Panc1 (cell line): ENCODE measurements around the gene DUSP1. TPM values are rescaled to one million over a fixed set of nuclear protein-coding genes. Genes with fewer than 3 reads are reported as not detected.

Source experiments
- ATAC-seq: fragments of 200-7000 bp; cut with Tn5 transposase; 2 replicates; pipeline ENCODE4 v1.9.1; 2020; ENCODE audit warnings: mild to moderate bottlenecking, moderate library complexity
- BruUV-seq: library from RNA; stranded (reverse); fragments of 400-500 nt; replicated peaks from 2 replicates; lab custom pipeline; 2021; lab: Mats Ljungman, UMichigan
- CTCF ChIA-PET: fragments of 300-600 bp; sonication (Branson Sonifier 250); formaldehyde crosslinking; loops from one replicate; lab custom pipeline; 2022; ENCODE audit warnings: antibody characterized with exemption; lab: Charles Lee
- POLR2A ChIA-PET: fragments of 300-600 bp; sonication (Branson Sonifier 250); formaldehyde crosslinking; loops from one replicate; lab custom pipeline; 2022; ENCODE audit warnings: antibody characterized with exemption; lab: Charles Lee
- DNase-seq: peaks from one replicate; pipeline ENCODE4 v3.0.0-alpha.2; 2010; ENCODE audit warnings: low read depth, low spot score
- H3K27ac ChIP-seq: 2 replicates; pipeline ENCODE4 v1.5.1; 2011; ENCODE audit warnings: mild to moderate bottlenecking, low read length, inconsistent platforms
- H3K27me3 ChIP-seq: fragments of 200-500 bp; sonication (Bioruptor generic); 2 replicates; pipeline ENCODE4 v1.6.0; 2014; ENCODE audit warnings: low read length, inconsistent platforms; ENCODE audit not compliant: control insufficient read depth, insufficient read depth
- H3K36me3 ChIP-seq: fragments of 200-500 bp; sonication (Bioruptor generic); 2 replicates; pipeline ENCODE4 v1.5.1; 2014; ENCODE audit warnings: inconsistent platforms, mild to moderate bottlenecking, low read length, moderate library complexity; ENCODE audit not compliant: control insufficient read depth, insufficient read depth
- H3K4me1 ChIP-seq: 2 replicates; pipeline ENCODE4 v1.5.1; 2011; ENCODE audit warnings: inconsistent platforms, mild to moderate bottlenecking, low read length, moderate library complexity; ENCODE audit not compliant: control insufficient read depth, insufficient read depth
- H3K4me3 ChIP-seq, 2 experiments: 2 replicates each; pipeline ENCODE4 v1.5.1; 2011 to 2012; ENCODE audit warnings: low read depth in 2 of 2, low read length in 2 of 2, mild to moderate bottlenecking in 2 of 2, inconsistent platforms in 1 of 2, moderate library complexity in 1 of 2
- H3K9me3 ChIP-seq: fragments of 200-500 bp; sonication (Bioruptor generic); 2 replicates; pipeline ENCODE4 v1.5.1; 2014; ENCODE audit warnings: low read depth, mild to moderate bottlenecking, inconsistent platforms, low read length, moderate library complexity; ENCODE audit not compliant: control insufficient read depth, insufficient read depth
- CTCF ChIP-seq: fragments of 450-650 bp; IDR thresholded peaks from 2 replicates; pipeline ENCODE4 v1.5.1; 2017; ENCODE audit warnings: mild to moderate bottlenecking
- POLR2AphosphoS5 ChIP-seq: IDR thresholded peaks from 2 replicates; pipeline ENCODE4 v1.6.1; 2012; ENCODE audit warnings: mild to moderate bottlenecking, low read depth, low read length, moderate library complexity
- REST ChIP-seq, 2 experiments: IDR thresholded peaks; 2 replicates each; pipeline ENCODE4 v1.6.1; 2011 to 2012; ENCODE audit warnings: low read depth in 2 of 2, control low read depth in 1 of 2, low read length in 1 of 2, mild to moderate bottlenecking in 1 of 2, moderate library complexity in 1 of 2; ENCODE audit not compliant: insufficient read depth in 1 of 2
- SIN3A ChIP-seq: IDR thresholded peaks from 2 replicates; pipeline ENCODE4 v1.6.1; 2012; ENCODE audit warnings: low read depth, mild to moderate bottlenecking, low read length, moderate library complexity, borderline replicate concordance; ENCODE audit not compliant: insufficient read depth
- TCF7L2 ChIP-seq: IDR thresholded peaks from 2 replicates; pipeline ENCODE4 v1.6.1; 2011; ENCODE audit warnings: mild to moderate bottlenecking, low read depth, low read length, inconsistent platforms
- in situ Hi-C: cut with HindIII; loops from 2 replicates; pipeline ENCODE4 v1.10.0; 2016; ENCODE audit warnings: low sequenced_read_pairs, low pct_unique_long_range_greater_than_20kb
- intact Hi-C: fragments of 100-400 bp; cut with micrococcal nuclease; formaldehyde crosslinking; loops from one replicate; pipeline ENCODE4 v1.10.0; 2022; ENCODE audit not compliant: unreplicated experiment
- total RNA-seq: library from RNA; stranded (reverse); gene quantifications from one replicate; pipeline ENCODE4 v1.2.1, GENCODE V29; 2021; ENCODE audit not compliant: unreplicated experiment

DUSP1 gene
- total RNA-seq, 1 experiment from 2014 or later = 79.9 TPM

- Histone ChIP-seq H3K27me3 (no peaks in the 10 kb centered on the region), H3K4me1 (peaks cover 16% of the 10 kb centered on the region), H3K4me3 (no peak overlapping the region), H3K36me3 (no peaks in the 10 kb centered on the region), H3K27ac (peak overlapping the region; percentile 64), H3K9me3 (no peaks in the 10 kb centered on the region)
- no peak for TF ChIP-seq SIN3A
- TF ChIP-seq REST (IDR thresholded peaks at IDR 0.05; ENCODE audit: insufficient read depth in 1 of 2, low read depth in 2 of 2, low read length in 1 of 2) = no peak
- no peak for TF ChIP-seq POLR2AphosphoS5
- no peak for TF ChIP-seq TCF7L2
- no peak for TF ChIP-seq CTCF
- DNase-seq (no peak), ATAC-seq (peak; percentile 94)
- intact Hi-C loops = no loop called here
- POLR2A ChIA-PET = interaction anchor here (0.5 to 1.3 kb wide), 3 partner anchors 11 to 199 kb away, joined by 5 to 12 read pairs (median 6); no protein-coding TSS in a partner anchor
- CTCF ChIA-PET = interaction anchor here (0.6 kb wide), 1 partner anchor 164 kb away, joined by 7 read pairs; no protein-coding TSS in a partner anchor
- BruUV-seq = no TSS peak
- in situ Hi-C loops = no loop called here
These were observed 30.4 kb downstream of the DUSP1 start for GRCh38 chr5:172740428-172741205.

GRCh38 chr5:172739375-172739774 lies 31.6 kb downstream of the DUSP1 start:
- BruUV-seq = no TSS peak
- ATAC-seq (no peak), DNase-seq (no peak)
- Histone ChIP-seq H3K9me3 (no peaks in the 10 kb centered on the region), H3K27me3 (no peaks in the 10 kb centered on the region), H3K4me3 (no peak overlapping the region), H3K4me1 (peaks cover 16% of the 10 kb centered on the region), H3K27ac (no peak overlapping the region), H3K36me3 (no peaks in the 10 kb centered on the region)
- ChIA-PET CTCF (no interaction called here), POLR2A (no interaction called here)
- intact Hi-C loops = no loop called here
- no peak for TF ChIP-seq POLR2AphosphoS5
- no peak for TF ChIP-seq CTCF
- TF ChIP-seq TCF7L2 = no peak
- no peak for TF ChIP-seq SIN3A
- no peak for TF ChIP-seq REST (IDR thresholded peaks at IDR 0.05; ENCODE audit: insufficient read depth in 1 of 2, low read depth in 2 of 2, low read length in 1 of 2)
- in situ Hi-C loops = no loop called here
